ENCODE measurements around the gene CCL25.

DNA sequence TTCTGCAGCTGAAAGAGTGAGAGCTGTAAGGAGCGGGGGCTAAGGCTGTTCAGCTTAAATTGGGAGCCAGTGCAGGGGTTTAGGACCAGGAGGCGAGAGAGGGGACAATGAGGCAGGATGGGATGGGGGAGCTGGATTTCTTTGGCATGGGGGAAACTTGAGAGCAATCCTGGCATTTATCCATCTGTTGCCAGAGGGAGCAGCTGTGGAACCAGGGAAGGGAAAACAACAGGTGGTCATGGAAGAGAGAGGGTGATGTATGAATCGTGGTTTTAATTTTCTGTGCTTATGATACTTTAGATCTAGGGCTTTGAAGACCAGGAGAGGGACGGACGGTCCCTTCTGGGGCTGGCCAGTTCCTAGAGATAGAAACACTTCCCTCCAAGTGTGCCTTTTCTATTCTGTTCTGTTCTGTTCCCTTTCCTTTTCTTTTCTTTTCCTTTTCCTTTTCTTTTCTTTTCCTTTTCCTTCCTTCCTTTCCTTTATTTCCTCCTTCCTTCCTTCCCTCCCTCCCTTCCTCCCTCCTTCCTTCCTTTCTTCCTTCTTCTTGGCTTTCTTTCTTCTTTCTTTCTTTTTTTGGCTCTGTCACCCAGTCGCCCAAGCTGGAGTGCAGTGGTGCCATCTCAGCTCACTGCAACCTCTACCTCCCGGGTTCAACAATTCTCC, 16.0 kb upstream of the CCL25 start:
- TF ChIP-seq, protein P1, sequence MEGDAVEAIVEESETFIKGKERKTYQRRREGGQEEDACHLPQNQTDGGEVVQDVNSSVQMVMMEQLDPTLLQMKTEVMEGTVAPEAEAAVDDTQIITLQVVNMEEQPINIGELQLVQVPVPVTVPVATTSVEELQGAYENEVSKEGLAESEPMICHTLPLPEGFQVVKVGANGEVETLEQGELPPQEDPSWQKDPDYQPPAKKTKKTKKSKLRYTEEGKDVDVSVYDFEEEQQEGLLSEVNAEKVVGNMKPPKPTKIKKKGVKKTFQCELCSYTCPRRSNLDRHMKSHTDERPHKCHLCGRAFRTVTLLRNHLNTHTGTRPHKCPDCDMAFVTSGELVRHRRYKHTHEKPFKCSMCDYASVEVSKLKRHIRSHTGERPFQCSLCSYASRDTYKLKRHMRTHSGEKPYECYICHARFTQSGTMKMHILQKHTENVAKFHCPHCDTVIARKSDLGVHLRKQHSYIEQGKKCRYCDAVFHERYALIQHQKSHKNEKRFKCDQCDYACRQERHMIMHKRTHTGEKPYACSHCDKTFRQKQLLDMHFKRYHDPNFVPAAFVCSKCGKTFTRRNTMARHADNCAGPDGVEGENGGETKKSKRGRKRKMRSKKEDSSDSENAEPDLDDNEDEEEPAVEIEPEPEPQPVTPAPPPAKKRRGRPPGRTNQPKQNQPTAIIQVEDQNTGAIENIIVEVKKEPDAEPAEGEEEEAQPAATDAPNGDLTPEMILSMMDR (IDR thresholded peaks at IDR 0.05), result no peak
- no peak for TF ChIP-seq POLR2A (IDR thresholded peaks at IDR 0.05)
